Naive B cell (primary cell): Measurements from ENCODE around the gene DPP10. TPM values are rescaled to one million over a fixed set of nuclear protein-coding genes. Genes with fewer than 3 reads are reported as not detected.
"Not testable (repeated sequence)": the region's sequence is repeated elsewhere in the genome, so short reads cannot be mapped to it uniquely, and the experiment has no call there.

Experiments
- ATAC-seq, 2 donors: fragments of 150-1000 bp; cut with Tn5 transposase; 2 replicates each; pipeline ENCODE4 v1.10.0; 2021; ENCODE audit warnings: low read depth in 2 of 2, mild to moderate bottlenecking in 2 of 2, moderate library complexity in 2 of 2
- DNase-seq: peaks from one replicate; pipeline ENCODE4 v3.0.0; 2022
- H3K27ac Mint-ChIP-seq, 6 donors: one replicate each; pipeline ENCODE4 v1.8.0; 2020 to 2022; ENCODE audit warnings: mild to moderate bottlenecking in 6 of 6, mixed read lengths in 6 of 6, moderate library complexity in 5 of 6, inconsistent platforms in 2 of 6
- H3K27me3 Mint-ChIP-seq, 3 donors: one replicate each; pipeline ENCODE4 v1.8.0; 2021 to 2022; ENCODE audit warnings: mixed read lengths in 3 of 3, mild to moderate bottlenecking in 1 of 3
- H3K36me3 Mint-ChIP-seq, 2 donors: one replicate each; pipeline ENCODE4 v1.8.0; 2020 to 2022; ENCODE audit warnings: mixed read lengths in 2 of 2, inconsistent platforms in 1 of 2, mild to moderate bottlenecking in 1 of 2
- H3K4me1 Mint-ChIP-seq, 3 donors: one replicate each; pipeline ENCODE4 v1.8.0; 2020 to 2022; ENCODE audit warnings: mixed read lengths in 3 of 3, inconsistent platforms in 1 of 3, mild to moderate bottlenecking in 1 of 3, moderate library complexity in 1 of 3
- H3K4me3 Mint-ChIP-seq, 8 donors: one replicate each; pipeline ENCODE4 v1.8.0; 2020 to 2022; ENCODE audit warnings: mild to moderate bottlenecking in 8 of 8, mixed read lengths in 8 of 8, moderate library complexity in 8 of 8, inconsistent platforms in 2 of 8
- H3K9me3 Mint-ChIP-seq, 7 donors: one replicate each; pipeline ENCODE4 v1.8.0; 2020 to 2022; ENCODE audit warnings: mixed read lengths in 7 of 7, mild to moderate bottlenecking in 5 of 7, inconsistent platforms in 2 of 7, moderate library complexity in 1 of 7
- polyA plus RNA-seq, 6 donors: library from polyadenylated mRNA; unstranded; fragments of 300-500 nt; fragmentation: Illumina TruSeq; gene quantifications; one replicate each; pipeline ENCODE4 v1.2.3, GENCODE V29; 2021; ENCODE audit warnings: low read depth in 6 of 6

Gene DPP10
- polyA plus RNA-seq: not detected

DNA sequence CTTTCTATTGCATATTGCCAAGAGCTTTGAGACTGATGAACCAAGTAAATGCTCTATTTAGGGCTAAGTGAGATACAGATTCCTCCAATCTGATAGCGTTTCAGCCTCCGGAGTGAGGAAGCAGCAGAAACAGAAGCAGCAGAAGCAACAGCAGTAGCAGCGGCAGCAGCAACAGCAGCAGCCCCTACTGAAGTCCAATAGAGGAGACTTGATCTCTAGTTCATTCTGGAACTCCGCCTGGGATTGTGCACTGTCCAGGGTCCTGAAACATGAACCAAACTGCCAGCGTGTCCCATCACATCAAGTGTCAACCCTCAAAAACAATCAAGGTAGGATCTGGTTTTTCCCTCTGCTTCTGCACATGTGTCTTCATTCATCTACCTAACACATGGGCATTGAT lies at the start of gene DPP10:
Gene DPP10 (plus strand): TSS at position 132 of the 400 bp plus-strand sequence.
- H3K9me3 Mint-ChIP-seq: peaks cover 0 to 5% (median 0%) of the 10 kb centered on the region in 7 donors
- DNase-seq (no peak), ATAC-seq (no peak)
- H3K4me1 Mint-ChIP-seq: no peaks in the 10 kb centered on the region
- H3K27ac Mint-ChIP-seq: no peak within 1 kb of the TSS
- peaks cover 0 to 6% (median 0%) of the 10 kb centered on the region in 3 donors for H3K27me3 Mint-ChIP-seq
- no peaks in the 10 kb centered on the region for H3K36me3 Mint-ChIP-seq
- no peak within 1 kb of the TSS for H3K4me3 Mint-ChIP-seq

DNA sequence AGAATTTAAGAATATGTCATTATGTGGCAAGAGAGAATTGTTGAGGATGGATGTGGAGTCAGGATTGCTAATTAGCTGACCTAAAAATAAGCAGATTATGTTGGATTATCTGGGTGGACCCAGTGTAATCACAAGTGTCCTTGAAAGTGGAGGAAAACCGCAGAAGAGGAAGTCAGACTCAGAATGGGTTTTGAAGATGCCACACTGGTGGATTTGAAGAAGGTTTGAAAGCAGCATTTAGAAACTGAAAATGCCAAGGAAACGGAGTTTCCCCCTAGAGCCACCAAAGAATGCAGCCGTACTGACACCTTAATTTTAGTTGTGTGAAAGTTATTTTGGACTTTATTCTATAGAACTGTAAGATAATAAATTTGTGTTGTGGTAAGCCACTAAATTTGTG lies 41.6 kb upstream of the DPP10 start:
- ATAC-seq (no peak), DNase-seq (no peak)
- Mint-ChIP-seq H3K27me3 (no peaks in the 10 kb centered on the region), H3K4me3 (no peak overlapping the region), H3K36me3 (no peaks in the 10 kb centered on the region), H3K27ac (no peak overlapping the region), H3K9me3 (peaks cover 0 to 8% (median 1%) of the 10 kb centered on the region in 7 donors), H3K4me1 (no peaks in the 10 kb centered on the region)

DNA sequence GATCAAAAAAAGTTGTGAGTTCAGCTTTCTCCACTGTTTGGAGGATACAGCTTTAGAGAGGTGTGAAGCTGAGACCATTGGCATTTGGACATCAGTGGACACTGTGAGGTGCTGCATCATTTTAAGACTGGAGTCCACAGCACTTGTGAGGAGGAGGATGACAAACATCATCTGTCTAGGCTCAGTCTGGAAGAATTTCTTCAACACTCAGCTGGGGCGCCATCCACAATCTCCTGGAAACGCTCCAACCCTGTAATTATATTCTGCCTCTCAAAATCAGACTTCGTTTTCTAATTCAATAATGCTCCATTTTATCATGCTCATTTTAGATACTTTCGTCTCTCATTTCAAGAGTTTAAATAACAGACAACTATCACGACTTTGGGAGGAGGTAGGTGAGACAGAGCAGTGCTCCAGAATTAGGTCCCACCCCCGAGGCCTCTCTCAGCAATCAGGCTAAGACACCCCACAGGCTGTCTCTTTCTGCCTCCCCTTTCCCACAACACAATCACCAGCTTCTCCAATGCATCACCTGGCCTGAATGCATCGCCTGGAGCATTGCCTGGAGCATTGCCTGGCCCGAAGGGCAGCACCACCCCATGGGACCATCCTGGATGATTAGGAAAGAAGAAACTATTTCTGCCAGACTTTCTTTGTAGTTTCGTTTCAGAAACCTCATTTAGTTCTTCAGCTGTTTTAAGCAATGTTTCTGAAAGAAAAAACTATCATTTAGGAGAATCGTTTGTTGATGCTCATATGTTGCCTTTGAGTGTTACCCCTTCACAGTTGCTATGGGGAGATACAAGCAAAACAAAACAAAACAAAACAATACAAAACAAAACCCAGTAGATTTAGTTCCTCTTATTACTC lies 37.0 kb upstream of the DPP10 start:
- no peaks in the 10 kb centered on the region for H3K27me3 Mint-ChIP-seq
- peaks cover 3 to 24% (median 14%) of the 10 kb centered on the region in 7 donors for H3K9me3 Mint-ChIP-seq
- DNase-seq (no peak), ATAC-seq (no peak)
- no peaks in the 10 kb centered on the region for H3K4me1 Mint-ChIP-seq
- no peak overlapping the region for H3K27ac Mint-ChIP-seq
- H3K36me3 Mint-ChIP-seq: no peaks in the 10 kb centered on the region
- H3K4me3 Mint-ChIP-seq: no peak overlapping the region

DNA sequence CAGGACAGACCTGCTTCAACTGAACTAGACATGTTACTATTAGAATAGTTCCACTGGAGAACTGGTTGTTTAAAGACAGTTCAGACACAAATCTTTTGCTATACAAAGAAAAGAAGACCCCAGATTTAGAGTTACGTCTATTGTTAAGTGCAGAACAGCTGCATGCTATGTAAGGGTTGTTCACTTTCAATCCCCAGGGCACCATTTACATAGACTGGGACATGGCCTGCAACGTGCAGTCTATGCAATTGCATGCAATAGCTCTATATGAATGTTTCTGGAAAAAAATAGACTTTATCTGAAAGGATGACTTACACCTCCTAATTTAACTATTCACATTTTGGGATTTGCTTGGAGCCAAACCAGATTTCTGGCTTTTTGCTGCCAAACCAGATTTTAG lies 36.1 kb upstream of the DPP10 start:
- no peak overlapping the region for H3K27ac Mint-ChIP-seq
- H3K9me3 Mint-ChIP-seq: peaks cover 5 to 32% (median 16%) of the 10 kb centered on the region in 7 donors
- no peak overlapping the region for H3K4me3 Mint-ChIP-seq
- ATAC-seq (no peak), DNase-seq (no peak)
- H3K27me3 Mint-ChIP-seq: no peaks in the 10 kb centered on the region
- no peaks in the 10 kb centered on the region for H3K36me3 Mint-ChIP-seq
- no peaks in the 10 kb centered on the region for H3K4me1 Mint-ChIP-seq

DNA sequence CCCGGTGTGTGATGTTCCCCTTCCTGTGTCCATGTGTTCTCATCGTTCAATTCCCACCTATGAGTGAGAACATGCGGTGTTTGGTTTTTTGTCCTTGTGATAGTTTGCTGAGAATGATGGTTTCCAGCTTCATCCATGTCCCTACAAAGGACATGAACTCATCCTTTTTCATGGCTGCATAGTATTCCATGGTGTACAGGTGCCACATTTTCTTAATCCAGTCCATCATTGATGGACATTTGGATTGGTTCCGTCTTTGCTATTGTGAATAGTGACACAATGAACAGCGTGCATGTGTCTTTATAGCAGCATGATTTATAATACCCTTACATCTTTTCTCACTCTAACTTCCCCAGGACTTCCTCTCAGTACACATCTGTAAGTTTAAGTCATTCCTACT lies 35.1 kb upstream of the DPP10 start:
- not testable (repeated sequence) for H3K36me3 Mint-ChIP-seq, H3K27me3 Mint-ChIP-seq, H3K27ac Mint-ChIP-seq, ATAC-seq, DNase-seq, H3K4me3 Mint-ChIP-seq, H3K4me1 Mint-ChIP-seq
- peaks cover 5 to 32% (median 16%) of the 10 kb centered on the region in 7 donors for H3K9me3 Mint-ChIP-seq

DNA sequence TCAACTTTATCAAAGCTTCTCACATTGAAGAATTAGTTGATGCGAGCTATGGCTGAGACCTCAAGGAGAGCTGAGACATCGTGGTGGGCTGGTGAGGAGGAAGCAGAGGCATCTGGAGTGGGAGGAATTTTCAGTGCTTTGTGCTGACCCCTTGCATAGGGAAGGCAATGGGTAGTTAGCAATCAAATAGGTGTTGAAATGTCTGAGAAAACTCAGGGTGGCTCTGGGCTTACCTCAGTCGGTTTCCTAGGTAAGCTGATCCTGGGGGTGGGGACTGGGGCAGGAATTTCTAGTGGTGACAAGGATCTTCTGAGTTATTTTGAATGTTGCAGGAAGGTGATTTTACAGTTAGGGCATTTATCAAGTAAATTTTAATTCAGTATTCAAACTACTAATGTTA lies 20.7 kb upstream of the DPP10 start:
- DNase-seq: no peak
- H3K4me1 Mint-ChIP-seq: no peaks in the 10 kb centered on the region
- H3K4me3 Mint-ChIP-seq: no peak overlapping the region
- no peak for ATAC-seq
- H3K9me3 Mint-ChIP-seq: peaks cover 0 to 7% (median 2%) of the 10 kb centered on the region in 7 donors
- H3K27ac Mint-ChIP-seq: no peak overlapping the region
- no peaks in the 10 kb centered on the region for H3K36me3 Mint-ChIP-seq
- peaks cover 0 to 6% (median 0%) of the 10 kb centered on the region in 3 donors for H3K27me3 Mint-ChIP-seq

DNA sequence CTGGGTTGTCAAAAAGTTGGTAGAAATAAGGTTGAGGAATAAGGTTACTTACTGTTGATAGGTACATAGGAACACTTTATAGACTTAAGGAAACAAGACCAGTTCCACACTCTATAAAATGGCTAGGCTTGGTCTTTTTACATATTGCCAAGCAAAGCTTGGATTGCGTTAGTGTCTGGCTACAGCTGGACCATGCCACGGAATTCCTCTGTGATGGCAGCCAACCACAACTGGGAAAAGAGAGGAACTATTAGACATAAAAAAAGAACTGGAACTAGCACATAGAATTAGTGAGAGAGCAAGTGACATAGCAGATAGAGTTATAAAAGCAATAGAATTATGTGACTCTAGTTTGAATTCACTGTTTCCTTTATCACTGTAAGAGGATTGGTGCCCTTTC lies 17.7 kb upstream of the DPP10 start:
- no peaks in the 10 kb centered on the region for H3K4me1 Mint-ChIP-seq
- no peak overlapping the region for H3K4me3 Mint-ChIP-seq
- H3K36me3 Mint-ChIP-seq: no peaks in the 10 kb centered on the region
- ATAC-seq (no peak), DNase-seq (no peak)
- peaks cover 0 to 4% (median 0%) of the 10 kb centered on the region in 7 donors for H3K9me3 Mint-ChIP-seq
- H3K27me3 Mint-ChIP-seq: no peaks in the 10 kb centered on the region
- no peak overlapping the region for H3K27ac Mint-ChIP-seq

DNA sequence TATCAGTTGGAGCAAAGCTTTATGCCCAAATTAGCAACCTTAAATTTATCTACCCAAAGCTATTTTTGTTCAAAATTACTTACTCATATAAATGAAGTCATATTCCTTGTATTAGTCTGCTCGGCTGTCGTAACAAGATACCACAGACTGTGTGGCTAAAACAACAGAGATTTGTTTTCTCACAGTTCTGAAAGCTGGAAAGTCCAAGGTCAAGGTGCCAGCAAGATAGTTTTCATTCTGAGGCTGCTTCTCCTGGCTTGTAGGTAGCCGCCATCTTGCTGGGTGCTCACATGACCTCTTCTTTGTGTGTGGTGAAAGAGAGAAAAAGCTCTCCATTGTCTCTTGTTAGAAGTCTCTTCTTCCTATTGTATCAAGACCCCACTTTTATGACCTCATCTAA lies 15.7 kb upstream of the DPP10 start:
- Mint-ChIP-seq H3K36me3 (no peaks in the 10 kb centered on the region), H3K27ac (no peak overlapping the region), H3K9me3 (peaks cover 0 to 4% (median 0%) of the 10 kb centered on the region in 7 donors), H3K4me1 (no peaks in the 10 kb centered on the region), H3K4me3 (no peak overlapping the region), H3K27me3 (no peaks in the 10 kb centered on the region)
- no peak for DNase-seq
- no peak for ATAC-seq

DNA sequence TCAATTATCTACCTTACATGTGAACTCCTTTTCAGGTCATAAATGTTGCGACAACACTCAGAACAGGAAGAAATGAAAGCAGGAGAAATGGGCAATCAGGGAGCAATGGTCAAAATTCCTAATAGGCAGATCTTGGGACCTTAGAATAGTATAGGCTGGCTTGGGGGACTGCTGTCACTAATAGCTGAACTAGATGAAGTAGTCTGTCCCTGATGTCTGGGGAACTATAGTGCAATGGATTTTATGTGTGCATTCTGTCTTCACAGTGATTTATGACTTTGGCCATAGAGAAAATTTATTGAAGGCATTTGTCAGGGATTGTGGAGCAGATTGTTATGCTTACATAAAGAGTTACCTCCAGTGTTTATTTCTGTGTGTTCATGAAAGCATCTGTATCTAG lies 6.1 kb upstream of the DPP10 start:
- no peak for DNase-seq
- Mint-ChIP-seq H3K9me3 (peaks cover 2 to 12% (median 6%) of the 10 kb centered on the region in 7 donors), H3K36me3 (no peaks in the 10 kb centered on the region), H3K27me3 (peaks cover 0 to 3% (median 0%) of the 10 kb centered on the region in 3 donors), H3K27ac (no peak overlapping the region), H3K4me3 (no peak overlapping the region), H3K4me1 (no peaks in the 10 kb centered on the region)
- no peak for ATAC-seq

DNA sequence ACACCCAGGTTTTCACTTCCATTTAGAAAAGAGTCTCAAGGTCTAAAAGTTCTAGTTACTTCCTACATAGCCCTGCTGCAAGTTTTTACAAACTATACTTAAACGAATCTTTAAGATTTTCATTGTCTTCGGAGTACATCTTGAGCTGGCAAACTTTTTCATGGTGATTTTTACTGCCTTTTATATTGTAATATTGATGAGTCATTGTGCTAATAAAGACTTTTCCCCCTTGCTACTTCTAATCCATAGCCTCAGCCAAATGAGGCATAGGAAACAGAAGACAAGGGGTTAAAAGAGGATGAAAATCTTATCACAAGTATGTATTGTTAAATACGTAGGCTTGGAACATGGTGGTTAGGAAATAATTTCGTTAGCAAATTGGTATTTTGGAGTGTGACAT lies 4.1 kb downstream of the DPP10 start:
- H3K4me1 Mint-ChIP-seq: no peaks in the 10 kb centered on the region
- ATAC-seq (no peak), DNase-seq (no peak)
- H3K27ac Mint-ChIP-seq: no peak overlapping the region
- H3K36me3 Mint-ChIP-seq: no peaks in the 10 kb centered on the region
- peaks cover 0 to 9% (median 0%) of the 10 kb centered on the region in 3 donors for H3K27me3 Mint-ChIP-seq
- H3K4me3 Mint-ChIP-seq: no peak overlapping the region
- peaks cover 0 to 5% (median 0%) of the 10 kb centered on the region in 7 donors for H3K9me3 Mint-ChIP-seq

DNA sequence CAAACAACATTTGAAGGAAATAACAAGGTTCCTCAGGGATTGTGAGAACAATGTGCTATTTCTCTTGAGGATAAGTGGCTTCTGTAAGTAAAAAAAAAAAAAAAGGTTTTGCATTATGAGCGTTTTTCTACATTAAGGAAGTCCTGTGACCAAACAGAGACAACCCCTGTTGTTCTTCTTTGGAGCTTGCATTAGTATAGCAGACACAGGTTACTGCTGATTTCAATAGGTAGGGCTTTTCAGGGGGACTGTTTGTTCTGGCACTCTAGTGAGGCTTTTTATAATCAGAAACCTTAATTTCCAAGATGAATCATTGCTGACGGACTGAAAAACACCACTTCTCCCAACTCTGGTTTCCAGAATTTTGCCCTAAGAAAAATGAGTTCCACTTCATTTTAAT lies 8.2 kb downstream of the DPP10 start:
- Mint-ChIP-seq H3K27me3 (peaks cover 0 to 7% (median 0%) of the 10 kb centered on the region in 3 donors), H3K27ac (no peak overlapping the region), H3K36me3 (no peaks in the 10 kb centered on the region), H3K9me3 (peaks cover 0 to 10% (median 2%) of the 10 kb centered on the region in 7 donors), H3K4me3 (no peak overlapping the region), H3K4me1 (no peaks in the 10 kb centered on the region)
- ATAC-seq (no peak), DNase-seq (no peak)

DNA sequence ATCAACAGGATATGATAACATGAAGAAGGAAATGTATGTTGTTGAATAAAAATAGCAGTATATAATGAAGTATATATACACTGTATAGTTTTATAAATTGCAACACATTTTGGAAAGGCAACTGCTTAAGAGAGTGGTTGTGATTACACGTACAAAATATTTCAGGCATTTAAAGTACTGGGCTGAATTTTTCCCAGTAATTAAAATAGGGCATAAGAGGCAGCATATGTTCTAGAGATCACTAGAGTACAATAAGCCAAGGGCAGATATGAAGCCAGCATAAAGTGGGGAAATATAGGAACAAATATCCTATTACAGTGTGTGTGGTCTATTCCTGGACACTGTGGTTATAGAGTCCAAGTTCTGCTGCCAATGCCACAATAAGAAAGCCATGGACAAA lies 14.1 kb downstream of the DPP10 start:
- no peak overlapping the region for H3K4me3 Mint-ChIP-seq
- peaks cover 0 to 3% (median 0%) of the 10 kb centered on the region in 3 donors for H3K27me3 Mint-ChIP-seq
- H3K9me3 Mint-ChIP-seq: peaks cover 0 to 10% (median 2%) of the 10 kb centered on the region in 7 donors
- no peaks in the 10 kb centered on the region for H3K4me1 Mint-ChIP-seq
- ATAC-seq (no peak), DNase-seq (no peak)
- H3K27ac Mint-ChIP-seq: no peak overlapping the region
- no peaks in the 10 kb centered on the region for H3K36me3 Mint-ChIP-seq

DNA sequence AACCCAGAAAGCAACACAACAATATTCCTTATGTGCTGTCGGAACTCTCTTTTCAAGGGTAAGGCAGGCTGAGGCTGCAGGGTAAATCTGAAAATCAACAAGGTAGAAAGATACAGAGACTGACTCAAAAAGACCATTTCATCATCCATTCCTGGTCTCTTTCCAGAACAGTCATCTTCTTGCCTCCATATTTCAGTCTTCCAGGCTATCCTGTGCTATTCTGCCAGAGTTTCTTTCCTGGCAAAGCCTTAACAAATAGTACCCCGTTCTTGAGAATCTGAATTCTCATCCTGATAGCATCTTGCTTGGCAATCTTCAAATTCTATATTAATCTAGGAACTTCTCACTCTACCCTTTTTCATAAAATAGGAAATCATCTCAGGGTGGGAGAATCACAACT lies 15.5 kb downstream of the DPP10 start:
- H3K9me3 Mint-ChIP-seq: peaks cover 0 to 10% (median 2%) of the 10 kb centered on the region in 7 donors
- DNase-seq (no peak), ATAC-seq (no peak)
- H3K27me3 Mint-ChIP-seq: peaks cover 0 to 3% (median 0%) of the 10 kb centered on the region in 3 donors
- H3K36me3 Mint-ChIP-seq: no peaks in the 10 kb centered on the region
- H3K4me3 Mint-ChIP-seq: no peak overlapping the region
- no peak overlapping the region for H3K27ac Mint-ChIP-seq
- no peaks in the 10 kb centered on the region for H3K4me1 Mint-ChIP-seq

DNA sequence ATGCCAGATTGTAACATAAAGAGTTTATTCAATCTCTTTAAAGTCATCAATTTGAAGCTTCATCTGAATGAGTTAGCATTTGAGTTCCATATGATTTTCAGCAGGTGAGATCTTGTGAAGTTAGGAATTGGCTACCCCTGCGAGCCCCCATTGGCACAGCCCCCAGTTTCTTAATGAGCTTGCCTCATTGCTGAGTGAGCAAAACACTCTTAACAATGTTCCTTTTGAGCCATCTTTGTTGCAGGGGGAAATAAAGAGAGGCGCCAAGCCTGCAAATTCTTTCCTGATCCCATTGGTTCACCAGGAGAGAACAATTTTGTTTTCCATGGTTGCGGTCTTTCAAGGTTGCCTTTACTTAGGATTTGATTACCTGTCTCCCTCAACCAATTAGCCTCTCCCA lies 18.7 kb downstream of the DPP10 start:
- H3K27ac Mint-ChIP-seq: no peak overlapping the region
- H3K4me3 Mint-ChIP-seq: no peak overlapping the region
- no peaks in the 10 kb centered on the region for H3K36me3 Mint-ChIP-seq
- peaks cover 0 to 8% (median 0%) of the 10 kb centered on the region in 3 donors for H3K27me3 Mint-ChIP-seq
- H3K9me3 Mint-ChIP-seq: peaks cover 0 to 2% (median 0%) of the 10 kb centered on the region in 7 donors
- ATAC-seq (no peak), DNase-seq (no peak)
- H3K4me1 Mint-ChIP-seq: no peaks in the 10 kb centered on the region
